ENCODE measurements around the gene SYNE2.

DNA sequence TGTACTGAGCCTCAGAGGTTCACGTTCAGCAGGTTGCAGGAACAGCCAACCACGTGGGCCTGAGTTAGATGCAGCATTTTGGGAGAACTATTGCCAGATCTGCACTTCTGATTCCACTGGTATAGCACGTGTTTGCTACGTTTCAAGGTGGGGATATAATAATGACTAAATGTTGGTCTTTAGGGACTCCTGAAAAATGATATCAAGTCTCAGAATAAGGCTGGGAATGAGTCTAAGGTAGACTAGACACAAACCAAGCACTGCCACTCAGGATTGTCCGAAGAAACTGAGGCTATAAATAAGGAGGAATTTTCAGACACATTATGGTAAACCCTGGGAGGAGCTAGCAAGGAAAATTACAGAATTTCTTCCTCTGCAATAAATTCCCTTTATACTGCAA is 343.3 kb downstream of the SYNE2 start:
- TF ChIP-seq, protein P1, sequence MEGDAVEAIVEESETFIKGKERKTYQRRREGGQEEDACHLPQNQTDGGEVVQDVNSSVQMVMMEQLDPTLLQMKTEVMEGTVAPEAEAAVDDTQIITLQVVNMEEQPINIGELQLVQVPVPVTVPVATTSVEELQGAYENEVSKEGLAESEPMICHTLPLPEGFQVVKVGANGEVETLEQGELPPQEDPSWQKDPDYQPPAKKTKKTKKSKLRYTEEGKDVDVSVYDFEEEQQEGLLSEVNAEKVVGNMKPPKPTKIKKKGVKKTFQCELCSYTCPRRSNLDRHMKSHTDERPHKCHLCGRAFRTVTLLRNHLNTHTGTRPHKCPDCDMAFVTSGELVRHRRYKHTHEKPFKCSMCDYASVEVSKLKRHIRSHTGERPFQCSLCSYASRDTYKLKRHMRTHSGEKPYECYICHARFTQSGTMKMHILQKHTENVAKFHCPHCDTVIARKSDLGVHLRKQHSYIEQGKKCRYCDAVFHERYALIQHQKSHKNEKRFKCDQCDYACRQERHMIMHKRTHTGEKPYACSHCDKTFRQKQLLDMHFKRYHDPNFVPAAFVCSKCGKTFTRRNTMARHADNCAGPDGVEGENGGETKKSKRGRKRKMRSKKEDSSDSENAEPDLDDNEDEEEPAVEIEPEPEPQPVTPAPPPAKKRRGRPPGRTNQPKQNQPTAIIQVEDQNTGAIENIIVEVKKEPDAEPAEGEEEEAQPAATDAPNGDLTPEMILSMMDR (IDR thresholded peaks at IDR 0.05; ENCODE audit: insufficient read depth, low read depth, low read length), result no peak
- no peak for TF ChIP-seq EZH2 (IDR thresholded peaks at IDR 0.05; ENCODE audit: insufficient read depth, low read length)

Measured in astrocyte (in vitro differentiated cells and primary cell).